NCI-H1694 treated with DMSO at 0.1 percent for 48 hours (cell line): ENCODE results near the gene GABRG3.
"Not testable (repeated sequence)": the region's sequence is repeated elsewhere in the genome, so short reads cannot be mapped to it uniquely, and the experiment has no call there.

ENCODE experiments used
- DNase-seq: peaks from one replicate; lab custom pipeline; 2025; lab: John Stamatoyannopoulos, UW

Gene GABRG3

GRCh38 chr15:26996250-26996649, 25.3 kb downstream of the GABRG3 start:
- DNase-seq: no peak

- DNase-seq: not testable (repeated sequence)
Observed at GRCh38 chr15:27003003-27003402, 32.0 kb downstream of the GABRG3 start.

GRCh38 chr15:27004226-27004625, 33.2 kb downstream of the GABRG3 start:
- not testable (repeated sequence) for DNase-seq

GRCh38 chr15:27017168-27017809, 46.3 kb downstream of the GABRG3 start:
- DNase-seq: peak; percentile 26

GRCh38 chr15:27019687-27020086, 48.7 kb downstream of the GABRG3 start:
- DNase-seq: no peak

- DNase-seq: no peak
Observed at GRCh38 chr15:27025481-27025966, 54.5 kb downstream of the GABRG3 start.

- DNase-seq: no peak
Observed at GRCh38 chr15:27027229-27027628, 56.2 kb downstream of the GABRG3 start.

- DNase-seq: peak; percentile 14
Observed at GRCh38 chr15:27028858-27029477, 58.0 kb downstream of the GABRG3 start.

- no peak for DNase-seq
Observed at GRCh38 chr15:27036210-27036609, 65.2 kb downstream of the GABRG3 start.

GRCh38 chr15:27037501-27037900, 66.5 kb downstream of the GABRG3 start:
- DNase-seq: no peak

GRCh38 chr15:27039152-27039551, 68.2 kb downstream of the GABRG3 start:
- no peak for DNase-seq

GRCh38 chr15:27042230-27042629, 71.2 kb downstream of the GABRG3 start:
- DNase-seq: no peak

GRCh38 chr15:27042646-27043045, 71.7 kb downstream of the GABRG3 start:
- no peak for DNase-seq

GRCh38 chr15:27043770-27044169, 72.8 kb downstream of the GABRG3 start:
- no peak for DNase-seq

- DNase-seq: no peak
Observed at GRCh38 chr15:27045796-27046195, 74.8 kb downstream of the GABRG3 start.

- DNase-seq: no peak
Observed at GRCh38 chr15:27046880-27047279, 75.9 kb downstream of the GABRG3 start.

- DNase-seq: no peak
Observed at GRCh38 chr15:27050163-27050562, 79.2 kb downstream of the GABRG3 start.

GRCh38 chr15:27054426-27054825, 83.4 kb downstream of the GABRG3 start:
- DNase-seq: no peak

- DNase-seq: no peak
Observed at GRCh38 chr15:27057904-27058645, 87.1 kb downstream of the GABRG3 start.

GRCh38 chr15:27058939-27059338, 88.0 kb downstream of the GABRG3 start:
- no peak for DNase-seq

GRCh38 chr15:27059610-27060202, 88.7 kb downstream of the GABRG3 start:
- DNase-seq: no peak

GRCh38 chr15:27061739-27062138, 90.8 kb downstream of the GABRG3 start:
- DNase-seq: no peak

- DNase-seq: no peak
Observed at GRCh38 chr15:27062951-27063350, 92.0 kb downstream of the GABRG3 start.
